ENCODE data around the gene GATA5. TPM values are rescaled to one million over a fixed set of nuclear protein-coding genes. Genes with fewer than 3 reads are reported as not detected.
A peak's percentile ranks its signal among the peaks of the same experiment; 100 is the strongest.

The GATA5 gene
- total RNA-seq, 2 donors from 2014 or later, result 2.5 to 6.7 TPM

DNA sequence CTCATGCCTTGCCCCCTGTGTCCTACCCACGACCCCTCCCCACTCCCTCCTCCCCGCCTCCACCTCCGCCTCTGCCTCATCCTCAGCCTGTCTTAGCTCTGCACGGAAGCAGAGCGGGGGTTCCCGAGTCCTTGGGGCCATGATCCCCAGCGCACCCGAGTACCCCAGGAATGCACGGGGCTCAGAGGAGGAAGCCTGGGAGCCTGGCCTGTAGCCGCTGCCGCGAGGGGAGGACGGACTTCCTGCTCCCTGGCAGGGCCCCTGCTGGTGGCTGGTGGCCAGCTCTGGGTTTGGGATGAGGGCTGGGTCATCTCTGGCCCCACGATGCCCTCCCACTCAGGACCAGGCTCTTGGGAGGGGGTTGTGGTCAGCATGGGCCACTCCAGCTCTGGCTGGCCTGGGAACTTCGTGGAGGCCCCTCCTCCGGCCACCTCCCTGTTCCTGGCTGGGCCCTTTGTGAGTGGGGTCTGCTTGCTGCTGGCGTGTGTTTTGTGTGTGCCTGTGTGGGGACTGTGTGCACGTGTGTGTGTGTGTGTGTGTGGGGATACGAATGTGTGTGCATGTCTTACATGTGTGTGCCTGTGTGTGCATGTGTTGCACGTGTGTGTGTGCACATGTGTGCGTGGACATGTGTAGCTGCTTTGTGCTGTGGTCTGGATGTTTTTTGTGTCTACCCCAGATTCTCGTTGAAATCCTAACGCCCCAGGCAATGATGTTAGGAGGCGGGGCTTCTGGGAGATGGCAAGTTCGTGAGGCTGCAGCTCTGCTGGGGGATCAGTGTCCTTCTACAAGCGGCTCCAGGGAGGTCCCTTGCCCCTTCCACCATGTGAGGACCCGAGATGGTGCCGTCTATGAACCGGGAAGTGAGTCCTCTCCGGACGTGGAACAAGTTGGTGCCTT, 47.1 kb downstream of the GATA5 start:
- no peak for DNase-seq
- peaks cover 15% of the 10 kb centered on the region for H3K4me1 Mint-ChIP-seq
- Histone ChIP-seq H3K4me1 (ENCODE audit: control insufficient read depth, insufficient read depth, low read length) (peaks cover 10% of the 10 kb centered on the region), H3K27ac (ENCODE audit: low read depth, low read length) (no peak overlapping the region), H3K9ac (ENCODE audit: extremely low read depth, low read length, poor library complexity, severe bottlenecking) (no peak overlapping the region), H3K9me3 (ENCODE audit: control insufficient read depth, low read length) (no peaks in the 10 kb centered on the region), H3K27me3 (ENCODE audit: control insufficient read depth, insufficient read depth, low read length, poor library complexity, severe bottlenecking) (peaks cover 9% of the 10 kb centered on the region), H3K36me3 (ENCODE audit: control insufficient read depth, insufficient read depth, low read length) (no peaks in the 10 kb centered on the region), H3K4me3 (ENCODE audit: low read length) (no peak overlapping the region)
- peaks cover 3% of the 10 kb centered on the region for H3K27me3 Mint-ChIP-seq (ENCODE audit: insufficient read depth)
- H3K27ac Mint-ChIP-seq, result no peak overlapping the region
- no peak overlapping the region for H3K4me3 Mint-ChIP-seq
- WGBS, 2 experiments (ENCODE audit: insufficient coverage in 1 of 2, insufficient read length in 1 of 2), result 90 to 93% methylated on average over 16 to 31 of the region's 31 CpGs
- H3K36me3 Mint-ChIP-seq (ENCODE audit: low read depth), result no peaks in the 10 kb centered on the region
- TF ChIP-seq, protein P1, sequence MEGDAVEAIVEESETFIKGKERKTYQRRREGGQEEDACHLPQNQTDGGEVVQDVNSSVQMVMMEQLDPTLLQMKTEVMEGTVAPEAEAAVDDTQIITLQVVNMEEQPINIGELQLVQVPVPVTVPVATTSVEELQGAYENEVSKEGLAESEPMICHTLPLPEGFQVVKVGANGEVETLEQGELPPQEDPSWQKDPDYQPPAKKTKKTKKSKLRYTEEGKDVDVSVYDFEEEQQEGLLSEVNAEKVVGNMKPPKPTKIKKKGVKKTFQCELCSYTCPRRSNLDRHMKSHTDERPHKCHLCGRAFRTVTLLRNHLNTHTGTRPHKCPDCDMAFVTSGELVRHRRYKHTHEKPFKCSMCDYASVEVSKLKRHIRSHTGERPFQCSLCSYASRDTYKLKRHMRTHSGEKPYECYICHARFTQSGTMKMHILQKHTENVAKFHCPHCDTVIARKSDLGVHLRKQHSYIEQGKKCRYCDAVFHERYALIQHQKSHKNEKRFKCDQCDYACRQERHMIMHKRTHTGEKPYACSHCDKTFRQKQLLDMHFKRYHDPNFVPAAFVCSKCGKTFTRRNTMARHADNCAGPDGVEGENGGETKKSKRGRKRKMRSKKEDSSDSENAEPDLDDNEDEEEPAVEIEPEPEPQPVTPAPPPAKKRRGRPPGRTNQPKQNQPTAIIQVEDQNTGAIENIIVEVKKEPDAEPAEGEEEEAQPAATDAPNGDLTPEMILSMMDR (conservative IDR thresholded peaks at IDR 0.05), result peak; percentile 10
- no peaks in the 10 kb centered on the region for H3K9me3 Mint-ChIP-seq

DNA sequence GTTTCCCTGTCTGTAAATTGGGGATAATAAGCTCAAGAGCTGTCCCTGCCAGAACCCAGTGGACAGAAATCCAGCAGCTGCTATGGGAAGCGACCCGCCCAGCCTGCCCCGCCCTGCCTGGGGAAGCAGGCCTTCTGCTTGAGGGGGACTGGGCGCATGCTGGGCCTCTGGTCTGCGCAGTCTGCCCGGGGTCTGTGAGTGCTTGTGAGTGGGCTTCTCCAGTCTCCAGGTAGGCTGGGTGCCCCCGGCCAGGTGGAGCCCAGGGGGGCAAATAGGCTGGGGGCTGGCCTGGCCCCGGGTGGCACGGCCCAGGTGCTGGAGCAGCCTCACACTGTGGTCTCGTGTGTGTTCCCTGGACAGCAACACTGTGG, 47.8 kb downstream of the GATA5 start:
- Mint-ChIP-seq H3K4me1 (peaks cover 15% of the 10 kb centered on the region), H3K4me3 (no peak overlapping the region), H3K27ac (no peak overlapping the region), H3K9me3 (no peaks in the 10 kb centered on the region), H3K36me3 (ENCODE audit: low read depth) (no peaks in the 10 kb centered on the region), H3K27me3 (ENCODE audit: insufficient read depth) (peaks cover 3% of the 10 kb centered on the region)
- Histone ChIP-seq H3K9ac (ENCODE audit: extremely low read depth, low read length, poor library complexity, severe bottlenecking) (no peak overlapping the region), H3K36me3 (ENCODE audit: control insufficient read depth, insufficient read depth, low read length) (no peaks in the 10 kb centered on the region), H3K27me3 (ENCODE audit: control insufficient read depth, insufficient read depth, low read length, poor library complexity, severe bottlenecking) (peaks cover 9% of the 10 kb centered on the region), H3K27ac (ENCODE audit: low read depth, low read length) (no peak overlapping the region), H3K9me3 (ENCODE audit: control insufficient read depth, low read length) (no peaks in the 10 kb centered on the region), H3K4me3 (ENCODE audit: low read length) (no peak overlapping the region), H3K4me1 (ENCODE audit: control insufficient read depth, insufficient read depth, low read length) (peaks cover 10% of the 10 kb centered on the region)
- TF ChIP-seq, protein P1 (conservative IDR thresholded peaks at IDR 0.05), result no peak
- no peak for DNase-seq
- 92 to 100% methylated on average over 1 to 10 of the region's 10 CpGs for WGBS, 2 experiments (ENCODE audit: insufficient coverage in 1 of 2, insufficient read length in 1 of 2)

DNA sequence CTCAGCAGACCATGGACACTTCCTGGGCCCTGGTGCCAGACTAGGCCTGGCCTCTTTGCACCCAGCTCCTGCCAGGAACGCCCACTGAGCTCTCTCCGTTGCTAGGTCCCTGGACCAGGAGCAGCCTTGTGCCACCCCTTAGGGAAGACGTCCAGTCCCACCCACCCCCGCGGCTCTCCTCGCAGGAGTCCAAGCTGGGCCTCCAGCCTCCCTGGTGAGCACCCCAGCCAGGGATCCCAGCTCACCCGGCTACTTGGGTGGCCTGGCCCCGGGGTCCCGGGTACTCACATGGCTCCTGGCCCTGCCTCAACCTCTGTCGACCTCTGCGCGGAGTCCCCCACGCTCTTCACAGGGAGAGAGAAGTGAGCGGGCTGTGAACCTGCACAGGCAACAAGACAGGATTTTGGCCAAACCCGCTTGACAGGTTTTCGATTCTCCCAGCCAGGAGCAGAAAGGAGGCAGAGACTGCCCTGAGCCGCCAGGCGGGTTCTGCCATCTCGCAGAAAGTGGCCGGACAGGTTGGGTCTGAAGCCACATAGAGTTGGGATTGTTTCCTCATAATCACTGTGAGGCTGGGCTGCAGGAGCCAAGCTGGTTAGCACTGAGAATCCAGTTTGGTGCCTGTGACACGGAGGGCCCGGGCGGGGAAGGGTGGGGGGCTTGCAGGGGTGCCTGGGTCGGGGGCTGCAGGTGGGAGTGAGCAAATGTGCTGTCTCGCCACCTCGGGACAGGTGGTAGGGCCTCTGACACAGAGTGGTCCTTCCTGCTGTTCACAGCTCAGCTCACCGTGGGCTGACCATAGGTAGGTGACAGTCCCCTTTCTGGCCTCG, 48.4 kb downstream of the GATA5 start, which contains the start of gene RBBP8NL:
Gene RBBP8NL, minus strand, starts transcription at position 368 of the 830 bp plus-strand sequence. CDS start 7,892 bp downstream, outside the sequence.
- Mint-ChIP-seq H3K9me3 (no peaks in the 10 kb centered on the region), H3K27me3 (ENCODE audit: insufficient read depth) (peaks cover 3% of the 10 kb centered on the region), H3K27ac (no peak within 1 kb of the TSS), H3K36me3 (ENCODE audit: low read depth) (no peaks in the 10 kb centered on the region), H3K4me3 (peak within 1 kb of the TSS; percentile 17), H3K4me1 (peaks cover 15% of the 10 kb centered on the region)
- Histone ChIP-seq H3K27me3 (ENCODE audit: control insufficient read depth, insufficient read depth, low read length, poor library complexity, severe bottlenecking) (peaks cover 9% of the 10 kb centered on the region), H3K36me3 (ENCODE audit: control insufficient read depth, insufficient read depth, low read length) (no peaks in the 10 kb centered on the region), H3K4me1 (ENCODE audit: control insufficient read depth, insufficient read depth, low read length) (peaks cover 10% of the 10 kb centered on the region), H3K9ac (ENCODE audit: extremely low read depth, low read length, poor library complexity, severe bottlenecking) (no peak within 1 kb of the TSS), H3K4me3 (ENCODE audit: low read length) (no peak within 1 kb of the TSS), H3K9me3 (ENCODE audit: control insufficient read depth, low read length) (no peaks in the 10 kb centered on the region), H3K27ac (ENCODE audit: low read depth, low read length) (no peak within 1 kb of the TSS)
- WGBS, 2 experiments (ENCODE audit: insufficient coverage in 1 of 2, insufficient read length in 1 of 2), result 87 to 88% methylated on average over 23 to 28 of the region's 28 CpGs
- DNase-seq, result peak; percentile 94
- TF ChIP-seq, protein P1 (conservative IDR thresholded peaks at IDR 0.05), result peak; percentile 54
